B cell (primary cell): ENCODE results near the gene BCL11A. TPM values are rescaled to one million over a fixed set of nuclear protein-coding genes. Genes with fewer than 3 reads are reported as not detected.

Experiments
- ATAC-seq: fragments of 200-7000 bp; cut with Tn5 transposase; one replicate; pipeline ENCODE4 v1.10.0; 2021; ENCODE audit warnings: low read depth, mild to moderate bottlenecking, moderate number of reproducible peaks, moderate library complexity
- CTCF ChIA-PET: fragments of 350-600 bp; sonication (Branson Sonifier 250); formaldehyde crosslinking; loops from one replicate; lab custom pipeline; 2021; ENCODE audit warnings: antibody characterized with exemption, inconsistent platforms; lab: Charles Lee
- POLR2A ChIA-PET: fragments of 350-600 bp; sonication (Branson Sonifier 250); formaldehyde crosslinking; loops from one replicate; lab custom pipeline; 2021; ENCODE audit warnings: antibody characterized with exemption; lab: Charles Lee
- DNase-seq: peaks from one replicate; pipeline ENCODE4 v3.0.0; 2013
- H2AFZ ChIP-seq: 2 replicates; pipeline ENCODE4 v1.6.1; 2012; ENCODE audit warnings: mild to moderate bottlenecking, low read depth, low read length; ENCODE audit not compliant: insufficient read depth, poor library complexity, severe bottlenecking
- H3K27ac ChIP-seq, 2 donors: 1 replicate in 1 of 2; 2 replicates in 1 of 2; pipeline ENCODE4 v1.5.1; 2012 to 2013; ENCODE audit warnings: low read length in 2 of 2, mild to moderate bottlenecking in 2 of 2, moderate library complexity in 1 of 2
- H3K27me3 ChIP-seq, 4 experiments: fragments of 200-600 bp in 1 of 4; sonication (generic) in 1 of 4; replicated peaks in 1 of 4; 1 replicate in 2 of 4; 2 replicates in 2 of 4; pipeline versions ENCODE4 v1.6.1 to v1.7.0; 2013 to 2016; ENCODE audit warnings: low read length in 3 of 4, mild to moderate bottlenecking in 2 of 4, mixed read lengths in 1 of 4, moderate library complexity in 1 of 4; ENCODE audit not compliant: insufficient read depth in 4 of 4, control insufficient read depth in 3 of 4; ENCODE audit errors: control extremely low read depth in 1 of 4
- H3K36me3 ChIP-seq, 2 experiments: replicated peaks in 1 of 2; 1 replicate in 1 of 2; 2 replicates in 1 of 2; pipeline versions ENCODE4 v1.6.1 to v1.7.1; 2013; ENCODE audit warnings: low read length in 1 of 2; ENCODE audit not compliant: insufficient read depth in 2 of 2, control insufficient read depth in 1 of 2; ENCODE audit errors: control extremely low read depth in 1 of 2, extremely low read depth in 1 of 2
- H3K4me1 ChIP-seq, 2 donors: fragments of 200-600 bp in 1 of 2; sonication (generic) in 1 of 2; 1 replicate in 1 of 2; 2 replicates in 1 of 2; pipeline versions ENCODE4 v1.5.1 to v1.6.1; 2013 to 2017; ENCODE audit warnings: low read length in 2 of 2; ENCODE audit not compliant: control insufficient read depth in 2 of 2, insufficient read depth in 2 of 2
- H3K4me2 ChIP-seq: replicated peaks from 2 replicates; pipeline ENCODE3; 2012; ENCODE audit warnings: mild to moderate bottlenecking, low read depth, low read length; ENCODE audit not compliant: poor library complexity, severe bottlenecking
- H3K4me3 ChIP-seq, 5 experiments: fragments of 200-600 bp in 1 of 5; sonication (generic) in 1 of 5; 1 replicate in 3 of 5; 2 replicates in 2 of 5; pipeline versions ENCODE4 v1.5.1 to v1.7.0; 2011 to 2016; ENCODE audit warnings: low read length in 4 of 5, mild to moderate bottlenecking in 4 of 5, low read depth in 2 of 5, control low read depth in 1 of 5, moderate library complexity in 1 of 5; ENCODE audit not compliant: insufficient read depth in 1 of 5; ENCODE audit errors: control extremely low read depth in 1 of 5, extremely low read depth in 1 of 5
- H3K79me2 ChIP-seq: fragments of 200-600 bp; sonication (generic); one replicate; pipeline ENCODE4 v1.6.0; 2016; ENCODE audit warnings: low read length; ENCODE audit not compliant: control insufficient read depth, insufficient read depth
- H3K9ac ChIP-seq: fragments of 200-600 bp; sonication (generic); 2 replicates; pipeline ENCODE4 v1.6.1; 2017; ENCODE audit warnings: mild to moderate bottlenecking, low read length, moderate library complexity
- H3K9me3 ChIP-seq, 3 donors: one replicate each; pipeline versions ENCODE4 v1.6.1 to v1.7.1; 2013; ENCODE audit warnings: low read length in 2 of 3; ENCODE audit not compliant: control insufficient read depth in 2 of 3, insufficient read depth in 1 of 3; ENCODE audit errors: control extremely low read depth in 1 of 3
- H4K20me1 ChIP-seq: 2 replicates; pipeline ENCODE4 v1.6.0; 2012; ENCODE audit warnings: mild to moderate bottlenecking, low read length; ENCODE audit not compliant: insufficient read depth, control insufficient read depth, poor library complexity, severe bottlenecking
- H3K27ac Mint-ChIP-seq: one replicate; pipeline ENCODE4 v1.8.0; 2021; ENCODE audit warnings: mixed read lengths
- H3K27me3 Mint-ChIP-seq: one replicate; pipeline ENCODE4 v1.8.0; 2021; ENCODE audit warnings: mixed read lengths
- H3K4me1 Mint-ChIP-seq: one replicate; pipeline ENCODE4 v1.8.0; 2021; ENCODE audit warnings: mixed read lengths
- H3K4me3 Mint-ChIP-seq: one replicate; pipeline ENCODE4 v1.8.0; 2021; ENCODE audit warnings: mixed read lengths
- H3K9me3 Mint-ChIP-seq: one replicate; pipeline ENCODE4 v1.8.0; 2022; ENCODE audit warnings: mixed read lengths; ENCODE audit not compliant: insufficient read depth
- EZH2 ChIP-seq: IDR thresholded peaks from 2 replicates; pipeline ENCODE4 v1.6.1; 2012; ENCODE audit warnings: borderline replicate concordance, low read depth, mild to moderate bottlenecking, moderate library complexity, low read length; ENCODE audit not compliant: insufficient read depth, poor library complexity, severe bottlenecking
- WGBS: methylation state at CpG from one replicate; pipeline ENCODE4 v1.1.5; 2013; ENCODE audit warnings: missing lambda C conversion rate; ENCODE audit not compliant: insufficient coverage; 5-methylcytosine and 5-hydroxymethylcytosine counted together
- intact Hi-C: fragments of 100-400 bp; cut with micrococcal nuclease; formaldehyde crosslinking; loops from one replicate; pipeline ENCODE4 v1.10.0; 2022
- polyA plus RNA-seq: library from polyadenylated mRNA; depleted of rRNA; stranded (reverse); fragments of >200 nt; gene quantifications from 2 replicates; pipeline ENCODE4 v1.2.3, GENCODE V29; 2012
- total RNA-seq, 2 donors: library from RNA; stranded (reverse); fragments of 120-200 nt in 1 of 2; gene quantifications; 1 replicate in 1 of 2; 2 replicates in 1 of 2; pipeline versions ENCODE4 v1.2.3 to v1.2.4, GENCODE V29; 2013 to 2022
- TF ChIP-seq, protein P1 (sequence below): fragments of 200-600 bp; IDR thresholded peaks from one replicate; pipeline ENCODE4 v1.8.0; 2022; ENCODE audit warnings: antibody characterized with exemption, mild to moderate bottlenecking

Gene BCL11A
- total and polyA plus RNA-seq, 2 donors (not counting 1 experiment from before 2014, with no cell fraction given), result 81.8 to 383 TPM

GRCh38 chr2:60510713-60511112 is 42.7 kb downstream of the BCL11A start:
- intact Hi-C loops, result no loop called here
- H3K9me3 ChIP-seq, result no peaks in the 10 kb centered on the region
- H3K27me3 ChIP-seq, result no peaks in the 10 kb centered on the region
- no peak overlapping the region for H2AFZ ChIP-seq
- H3K27ac ChIP-seq, result peak overlapping the region; percentile 14 to 85
- DNase-seq, result no peak
- Mint-ChIP-seq H3K4me1 (peaks cover 95% of the 10 kb centered on the region), H3K4me3 (no peak overlapping the region), H3K27me3 (no peaks in the 10 kb centered on the region), H3K27ac (peak overlapping the region; percentile 93), H3K9me3 (no peaks in the 10 kb centered on the region)
- ChIA-PET POLR2A (no interaction called here), CTCF (interaction anchor here (2.0 to 2.2 kb wide), 2 partner anchors 11 to 39 kb away, joined by 7 to 8 read pairs; no protein-coding TSS in a partner anchor)
- peak overlapping the region; percentile 52 for H3K4me2 ChIP-seq
- H3K79me2 ChIP-seq, result peaks cover 99% of the 10 kb centered on the region
- peaks cover 94 to 98% of the 10 kb centered on the region in 2 donors for H3K4me1 ChIP-seq
- H3K36me3 ChIP-seq, result peaks cover 0 to 84% of the 10 kb centered on the region in 2 experiments
- peaks cover 92% of the 10 kb centered on the region for H4K20me1 ChIP-seq
- no peak for ATAC-seq
- H3K4me3 ChIP-seq, result no peak overlapping the region
- WGBS, result no CpG with 5 or more reads among the region's 2 CpGs
- H3K9ac ChIP-seq, result no peak overlapping the region
- TF ChIP-seq EZH2, result no peak
- TF ChIP-seq, protein P1, sequence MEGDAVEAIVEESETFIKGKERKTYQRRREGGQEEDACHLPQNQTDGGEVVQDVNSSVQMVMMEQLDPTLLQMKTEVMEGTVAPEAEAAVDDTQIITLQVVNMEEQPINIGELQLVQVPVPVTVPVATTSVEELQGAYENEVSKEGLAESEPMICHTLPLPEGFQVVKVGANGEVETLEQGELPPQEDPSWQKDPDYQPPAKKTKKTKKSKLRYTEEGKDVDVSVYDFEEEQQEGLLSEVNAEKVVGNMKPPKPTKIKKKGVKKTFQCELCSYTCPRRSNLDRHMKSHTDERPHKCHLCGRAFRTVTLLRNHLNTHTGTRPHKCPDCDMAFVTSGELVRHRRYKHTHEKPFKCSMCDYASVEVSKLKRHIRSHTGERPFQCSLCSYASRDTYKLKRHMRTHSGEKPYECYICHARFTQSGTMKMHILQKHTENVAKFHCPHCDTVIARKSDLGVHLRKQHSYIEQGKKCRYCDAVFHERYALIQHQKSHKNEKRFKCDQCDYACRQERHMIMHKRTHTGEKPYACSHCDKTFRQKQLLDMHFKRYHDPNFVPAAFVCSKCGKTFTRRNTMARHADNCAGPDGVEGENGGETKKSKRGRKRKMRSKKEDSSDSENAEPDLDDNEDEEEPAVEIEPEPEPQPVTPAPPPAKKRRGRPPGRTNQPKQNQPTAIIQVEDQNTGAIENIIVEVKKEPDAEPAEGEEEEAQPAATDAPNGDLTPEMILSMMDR, result no peak

- DNase-seq (no peak), ATAC-seq (no peak)
- TF ChIP-seq, protein P1, result no peak
- no peak for TF ChIP-seq EZH2
- Histone ChIP-seq H2AFZ (no peak overlapping the region), H3K4me3 (no peak overlapping the region), H3K79me2 (peaks cover 99% of the 10 kb centered on the region), H3K27ac (peak overlapping the region; percentile 42 to 85), H3K4me2 (peak overlapping the region; percentile 52), H3K9me3 (no peaks in the 10 kb centered on the region), H3K27me3 (no peaks in the 10 kb centered on the region), H3K36me3 (peaks cover 0 to 82% of the 10 kb centered on the region in 2 experiments), H4K20me1 (peaks cover 90% of the 10 kb centered on the region), H3K4me1 (peaks cover 97 to 98% of the 10 kb centered on the region in 2 donors), H3K9ac (no peak overlapping the region)
- peaks cover 98% of the 10 kb centered on the region for H3K4me1 Mint-ChIP-seq
- H3K27ac Mint-ChIP-seq, result peak overlapping the region; percentile 93
- no peaks in the 10 kb centered on the region for H3K9me3 Mint-ChIP-seq
- ChIA-PET POLR2A (no interaction called here), CTCF (interaction anchor here (1.0 to 1.9 kb wide), 6 partner anchors 14 to 57 kb away, joined by 3 to 6 read pairs (median 4); partner anchors contain the start of gene BCL11A)
- intact Hi-C loops, result no loop called here
- 95% methylated on average over 7 of the region's 8 CpGs for WGBS
- no peaks in the 10 kb centered on the region for H3K27me3 Mint-ChIP-seq
- H3K4me3 Mint-ChIP-seq, result peak overlapping the region; percentile 30
Observed at GRCh38 chr2:60509066-60509465, 44.4 kb downstream of the BCL11A start.
